Left ventricle myocardium inferior (tissue), 1 donor: ENCODE data around the gene PARD3B. TPM values are rescaled to one million over a fixed set of nuclear protein-coding genes. Genes with fewer than 3 reads are reported as not detected.

Source experiments
- DNase-seq: peaks from one replicate; pipeline ENCODE4 v3.0.0-alpha.2; 2020
- H3K27ac ChIP-seq: fragments of 200-600 bp; replicated peaks from 2 replicates; pipeline ENCODE4 v1.8.0; 2021
- H3K27me3 ChIP-seq: fragments of 200-600 bp; 2 replicates; pipeline ENCODE4 v1.8.0; 2021; ENCODE audit warnings: low read depth
- H3K36me3 ChIP-seq: fragments of 200-600 bp; 2 replicates; pipeline ENCODE4 v1.8.0; 2021
- H3K4me1 ChIP-seq: fragments of 200-600 bp; 2 replicates; pipeline ENCODE4 v1.8.0; 2021
- H3K4me3 ChIP-seq: fragments of 200-600 bp; 2 replicates; pipeline ENCODE4 v1.8.0; 2021; ENCODE audit warnings: mild to moderate bottlenecking, moderate library complexity
- H3K9me3 ChIP-seq: fragments of 200-600 bp; replicated peaks from 2 replicates; pipeline ENCODE4 v1.8.0; 2021
- intact Hi-C: fragments of 100-400 bp; cut with micrococcal nuclease; formaldehyde crosslinking; loops from one replicate; pipeline ENCODE4 v1.11.0; 2022
- total RNA-seq: library from RNA; stranded (reverse); fragmentation: NEBNext Ultra II Directional; extraction: Animal tissue kit (Norgen Biotek cat#: 25700); gene quantifications from one replicate; pipeline ENCODE4 v1.2.1, GENCODE V29; 2021
- TF ChIP-seq, protein P1 (sequence below): fragments of 200-600 bp; IDR thresholded peaks from 2 replicates; pipeline ENCODE4 v1.8.0; 2021; ENCODE audit warnings: antibody characterized with exemption, mild to moderate bottlenecking, borderline replicate concordance
- donor health status: DM: no; HTN: yes; CAD: no; lungs with severe emphysema.

The PARD3B gene
- total RNA-seq, 1 donor from 2014 or later, result 9.1 TPM

DNA sequence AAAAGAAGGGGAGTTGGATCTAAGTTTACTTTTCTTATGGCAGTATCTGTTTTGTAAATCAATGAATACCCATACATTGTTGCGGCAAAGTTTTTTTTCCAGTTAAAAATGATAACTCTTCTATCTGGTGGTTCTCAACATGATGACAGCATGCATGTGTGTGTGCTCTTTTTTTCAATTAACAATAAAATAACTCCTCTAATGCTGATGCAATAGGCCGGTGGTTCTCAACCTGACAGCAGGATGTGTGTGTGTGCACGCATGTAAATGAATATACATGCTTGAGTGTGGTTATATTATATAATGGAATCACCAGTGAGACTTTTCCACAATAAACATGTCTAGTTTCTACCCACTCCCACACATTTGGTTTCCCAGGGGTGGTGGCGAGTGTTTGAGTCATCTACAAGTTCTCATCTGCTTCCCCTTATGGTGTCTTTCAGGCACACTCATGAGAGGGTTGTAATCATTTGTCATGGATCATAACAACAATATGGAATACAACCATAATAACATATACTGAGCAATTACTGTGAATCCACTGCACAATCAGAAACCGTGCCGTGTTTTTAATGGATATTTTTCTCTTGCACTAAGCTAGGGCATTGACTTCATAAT lies 31.2 kb downstream of the PARD3B start:
- DNase-seq, result no peak
- peaks cover 9% of the 10 kb centered on the region for H3K4me1 ChIP-seq
- H3K27me3 ChIP-seq, result no peaks in the 10 kb centered on the region
- TF ChIP-seq, protein P1, sequence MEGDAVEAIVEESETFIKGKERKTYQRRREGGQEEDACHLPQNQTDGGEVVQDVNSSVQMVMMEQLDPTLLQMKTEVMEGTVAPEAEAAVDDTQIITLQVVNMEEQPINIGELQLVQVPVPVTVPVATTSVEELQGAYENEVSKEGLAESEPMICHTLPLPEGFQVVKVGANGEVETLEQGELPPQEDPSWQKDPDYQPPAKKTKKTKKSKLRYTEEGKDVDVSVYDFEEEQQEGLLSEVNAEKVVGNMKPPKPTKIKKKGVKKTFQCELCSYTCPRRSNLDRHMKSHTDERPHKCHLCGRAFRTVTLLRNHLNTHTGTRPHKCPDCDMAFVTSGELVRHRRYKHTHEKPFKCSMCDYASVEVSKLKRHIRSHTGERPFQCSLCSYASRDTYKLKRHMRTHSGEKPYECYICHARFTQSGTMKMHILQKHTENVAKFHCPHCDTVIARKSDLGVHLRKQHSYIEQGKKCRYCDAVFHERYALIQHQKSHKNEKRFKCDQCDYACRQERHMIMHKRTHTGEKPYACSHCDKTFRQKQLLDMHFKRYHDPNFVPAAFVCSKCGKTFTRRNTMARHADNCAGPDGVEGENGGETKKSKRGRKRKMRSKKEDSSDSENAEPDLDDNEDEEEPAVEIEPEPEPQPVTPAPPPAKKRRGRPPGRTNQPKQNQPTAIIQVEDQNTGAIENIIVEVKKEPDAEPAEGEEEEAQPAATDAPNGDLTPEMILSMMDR, result no peak
- H3K36me3 ChIP-seq, result no peaks in the 10 kb centered on the region
- intact Hi-C loops, result no loop called here
- H3K27ac ChIP-seq, result no peak overlapping the region
- no peaks in the 10 kb centered on the region for H3K9me3 ChIP-seq
- no peak overlapping the region for H3K4me3 ChIP-seq

DNA sequence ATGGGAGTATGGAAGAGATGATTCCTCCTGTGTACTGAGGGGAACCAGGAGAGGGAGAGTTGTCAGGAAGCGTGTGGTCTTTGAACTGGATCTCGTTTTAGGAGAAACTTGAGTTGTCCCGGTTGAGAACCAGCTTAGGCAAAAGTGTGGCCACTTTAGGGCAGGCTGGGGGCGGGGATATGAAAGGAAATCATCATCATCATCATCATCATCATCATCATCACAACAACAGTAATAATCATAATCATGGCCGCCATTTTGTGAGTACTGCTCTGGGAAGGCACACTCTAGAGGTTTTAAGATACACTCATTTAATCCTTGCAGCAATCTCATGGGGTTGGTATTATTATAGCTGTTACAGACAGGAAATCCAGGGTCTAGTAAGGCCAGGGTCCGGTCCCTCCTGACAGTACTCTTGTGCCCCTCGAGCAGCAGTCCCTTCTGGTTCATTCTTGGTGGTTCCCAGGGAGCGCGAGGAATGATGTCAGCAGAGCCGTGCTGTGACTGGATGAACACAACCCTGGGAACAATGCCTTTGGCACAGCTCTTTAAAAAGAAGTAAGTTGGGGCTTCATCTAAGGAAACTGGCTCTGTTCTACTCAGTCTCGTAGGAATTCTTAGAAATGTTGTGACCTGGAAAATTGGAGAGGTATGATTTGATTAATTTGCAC lies 33.8 kb downstream of the PARD3B start:
- Histone ChIP-seq H3K27me3 (no peaks in the 10 kb centered on the region), H3K9me3 (no peaks in the 10 kb centered on the region), H3K4me1 (peaks cover 3% of the 10 kb centered on the region), H3K27ac (no peak overlapping the region), H3K4me3 (no peak overlapping the region), H3K36me3 (no peaks in the 10 kb centered on the region)
- TF ChIP-seq, protein P1, result no peak
- DNase-seq, result no peak
- intact Hi-C loops, result no loop called here

DNA sequence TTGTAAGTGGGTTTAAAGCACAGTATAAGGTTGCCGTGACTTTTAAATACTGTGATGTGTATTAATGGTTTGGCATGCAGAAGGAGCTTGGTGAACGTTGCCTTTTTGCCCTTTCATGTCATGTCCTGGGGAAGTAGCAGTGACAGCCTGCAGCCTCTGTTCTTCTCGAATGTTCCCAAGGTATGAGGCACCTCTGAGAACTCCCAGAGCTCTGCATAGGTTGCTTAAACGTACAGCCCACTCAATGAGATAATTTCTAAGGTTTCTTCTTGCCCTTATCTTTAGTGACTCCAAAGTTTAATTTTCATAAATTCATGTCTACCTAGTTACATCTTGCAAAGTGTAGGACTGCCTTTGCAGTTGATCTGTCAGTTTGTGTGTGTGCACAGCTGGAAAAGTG lies 36.7 kb downstream of the PARD3B start:
- TF ChIP-seq, protein P1, result no peak
- no peak overlapping the region for H3K27ac ChIP-seq
- H3K9me3 ChIP-seq, result no peaks in the 10 kb centered on the region
- intact Hi-C loops, result no loop called here
- DNase-seq, result no peak
- H3K27me3 ChIP-seq, result no peaks in the 10 kb centered on the region
- no peak overlapping the region for H3K4me3 ChIP-seq
- no peaks in the 10 kb centered on the region for H3K4me1 ChIP-seq
- H3K36me3 ChIP-seq, result no peaks in the 10 kb centered on the region

DNA sequence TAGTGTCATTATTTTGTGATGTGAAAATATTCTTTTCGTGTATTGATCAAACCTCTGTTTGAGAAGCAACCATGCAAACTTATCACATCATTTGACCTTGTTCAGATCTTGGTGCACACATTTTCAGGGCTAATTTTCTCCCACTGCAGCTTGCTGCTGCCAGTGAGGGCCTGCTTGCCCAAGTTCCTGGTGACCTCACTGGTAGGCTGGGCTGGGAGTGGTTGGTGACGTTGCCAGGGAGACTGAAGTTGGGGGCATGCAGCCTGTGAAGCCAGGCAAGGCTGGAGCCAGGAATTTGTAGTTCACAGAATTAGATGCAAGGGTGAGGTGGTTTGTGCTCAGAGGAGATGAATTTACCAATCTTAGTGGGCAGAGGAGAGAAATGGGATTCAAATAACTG lies 38.5 kb downstream of the PARD3B start:
- no peak overlapping the region for H3K27ac ChIP-seq
- H3K36me3 ChIP-seq, result no peaks in the 10 kb centered on the region
- DNase-seq, result no peak
- H3K27me3 ChIP-seq, result no peaks in the 10 kb centered on the region
- TF ChIP-seq, protein P1, result no peak
- no peak overlapping the region for H3K4me3 ChIP-seq
- no peaks in the 10 kb centered on the region for H3K9me3 ChIP-seq
- H3K4me1 ChIP-seq, result no peaks in the 10 kb centered on the region
- intact Hi-C loops, result no loop called here

DNA sequence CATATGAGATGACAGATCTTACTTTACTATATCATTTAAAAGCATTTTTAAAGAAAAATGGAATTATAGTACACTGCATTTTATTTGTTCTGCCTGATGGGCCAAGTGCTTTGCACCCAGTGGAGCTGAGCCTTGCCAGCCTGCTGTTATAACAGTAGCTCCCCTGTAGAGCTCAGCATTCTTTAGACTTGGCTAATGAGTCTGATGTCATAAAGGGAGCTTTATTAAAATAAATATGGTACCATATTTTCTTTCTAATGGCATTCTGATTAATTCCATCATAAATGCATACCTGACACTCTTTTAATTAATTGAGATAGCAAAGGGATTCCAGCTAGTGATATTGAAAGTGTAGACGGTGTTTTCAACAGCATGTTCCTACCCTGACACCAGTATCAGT lies 40.7 kb downstream of the PARD3B start:
- Histone ChIP-seq H3K4me1 (no peaks in the 10 kb centered on the region), H3K4me3 (no peak overlapping the region), H3K27me3 (no peaks in the 10 kb centered on the region), H3K36me3 (no peaks in the 10 kb centered on the region), H3K9me3 (peaks cover 11% of the 10 kb centered on the region), H3K27ac (no peak overlapping the region)
- TF ChIP-seq, protein P1, result no peak
- intact Hi-C loops, result no loop called here
- DNase-seq, result no peak
